Stimulated activated naive B cell treated with anti-CD40 and anti-IgM and Interleukin-4, amounts not matched to agents 10 μg/mL and 1 μg/mL and 100 μg/mL, for 72 hours (primary cell): Measurements from ENCODE around the gene LRRC2.

Experiments used
- ATAC-seq, 2 donors: fragments of 150-1000 bp; cut with Tn5 transposase; replicated peaks; 2 replicates each; pipeline ENCODE4 v1.10.0; 2021; ENCODE audit warnings: moderate library complexity in 1 of 2
- DNase-seq: peaks from one replicate; pipeline ENCODE4 v3.0.0; 2021
- H3K27ac Mint-ChIP-seq: one replicate; pipeline ENCODE4 v1.8.0; 2022; ENCODE audit warnings: mild to moderate bottlenecking, mixed read lengths
- H3K27me3 Mint-ChIP-seq, 2 donors: one replicate each; pipeline ENCODE4 v1.8.0; 2022; ENCODE audit warnings: mixed read lengths in 2 of 2
- H3K36me3 Mint-ChIP-seq, 2 donors: one replicate each; pipeline ENCODE4 v1.8.0; 2022; ENCODE audit warnings: mixed read lengths in 2 of 2, mild to moderate bottlenecking in 1 of 2
- H3K4me1 Mint-ChIP-seq, 2 donors: one replicate each; pipeline ENCODE4 v1.8.0; 2022; ENCODE audit warnings: mixed read lengths in 2 of 2, mild to moderate bottlenecking in 1 of 2
- H3K4me3 Mint-ChIP-seq, 2 donors: one replicate each; pipeline ENCODE4 v1.8.0; 2022; ENCODE audit warnings: mild to moderate bottlenecking in 2 of 2, mixed read lengths in 2 of 2, moderate library complexity in 1 of 2
- H3K9me3 Mint-ChIP-seq, 2 donors: one replicate each; pipeline ENCODE4 v1.8.0; 2022; ENCODE audit warnings: mixed read lengths in 2 of 2, mild to moderate bottlenecking in 1 of 2

The LRRC2 gene, protein sequence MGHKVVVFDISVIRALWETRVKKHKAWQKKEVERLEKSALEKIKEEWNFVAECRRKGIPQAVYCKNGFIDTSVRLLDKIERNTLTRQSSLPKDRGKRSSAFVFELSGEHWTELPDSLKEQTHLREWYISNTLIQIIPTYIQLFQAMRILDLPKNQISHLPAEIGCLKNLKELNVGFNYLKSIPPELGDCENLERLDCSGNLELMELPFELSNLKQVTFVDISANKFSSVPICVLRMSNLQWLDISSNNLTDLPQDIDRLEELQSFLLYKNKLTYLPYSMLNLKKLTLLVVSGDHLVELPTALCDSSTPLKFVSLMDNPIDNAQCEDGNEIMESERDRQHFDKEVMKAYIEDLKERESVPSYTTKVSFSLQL

DNA sequence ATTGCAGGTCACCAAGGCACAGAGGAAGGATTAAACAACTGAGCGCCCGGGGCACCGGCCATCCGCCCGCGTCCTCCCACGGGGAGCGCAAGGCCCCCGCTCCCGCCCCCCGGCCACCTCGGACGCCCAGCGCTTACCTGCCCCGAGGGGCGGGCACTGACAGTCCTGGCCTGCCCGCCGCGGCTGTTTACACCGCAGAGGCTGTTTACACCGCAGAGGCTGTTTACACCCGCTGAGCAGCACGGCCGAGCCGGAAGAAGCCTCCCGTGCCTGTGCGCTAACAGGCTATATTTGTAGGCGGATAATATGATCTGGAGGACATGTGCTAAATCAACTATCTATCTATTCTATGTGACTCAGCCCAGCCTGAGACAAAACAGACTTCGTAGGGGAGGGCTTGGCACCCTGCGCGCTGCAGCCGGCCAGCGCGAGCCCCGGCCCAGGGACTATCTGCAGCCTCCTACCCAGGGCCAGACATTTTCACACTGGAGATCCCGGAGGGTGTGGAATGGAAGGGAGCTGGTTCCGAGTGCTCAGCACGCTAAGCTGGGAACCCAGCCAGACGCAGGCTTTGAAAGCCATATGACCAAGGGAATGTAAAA is at the start of gene LRRC2:
Gene LRRC2 (minus strand): TSS at position 263 of the 602 bp plus-strand sequence. CDS start 14,711 bp downstream, outside the sequence.
- Mint-ChIP-seq H3K4me3 (peak within 1 kb of the TSS; percentile 69 to 76), H3K27me3 (peaks cover 42 to 54% of the 10 kb centered on the region in 2 donors), H3K9me3 (peaks cover 0 to 3% of the 10 kb centered on the region in 2 donors), H3K36me3 (peaks cover 0 to 6% of the 10 kb centered on the region in 2 donors), H3K4me1 (peaks cover 8 to 15% of the 10 kb centered on the region in 2 donors), H3K27ac (no peak within 1 kb of the TSS)
- peak; percentile 65 to 72 for ATAC-seq
- no peak for DNase-seq

DNA sequence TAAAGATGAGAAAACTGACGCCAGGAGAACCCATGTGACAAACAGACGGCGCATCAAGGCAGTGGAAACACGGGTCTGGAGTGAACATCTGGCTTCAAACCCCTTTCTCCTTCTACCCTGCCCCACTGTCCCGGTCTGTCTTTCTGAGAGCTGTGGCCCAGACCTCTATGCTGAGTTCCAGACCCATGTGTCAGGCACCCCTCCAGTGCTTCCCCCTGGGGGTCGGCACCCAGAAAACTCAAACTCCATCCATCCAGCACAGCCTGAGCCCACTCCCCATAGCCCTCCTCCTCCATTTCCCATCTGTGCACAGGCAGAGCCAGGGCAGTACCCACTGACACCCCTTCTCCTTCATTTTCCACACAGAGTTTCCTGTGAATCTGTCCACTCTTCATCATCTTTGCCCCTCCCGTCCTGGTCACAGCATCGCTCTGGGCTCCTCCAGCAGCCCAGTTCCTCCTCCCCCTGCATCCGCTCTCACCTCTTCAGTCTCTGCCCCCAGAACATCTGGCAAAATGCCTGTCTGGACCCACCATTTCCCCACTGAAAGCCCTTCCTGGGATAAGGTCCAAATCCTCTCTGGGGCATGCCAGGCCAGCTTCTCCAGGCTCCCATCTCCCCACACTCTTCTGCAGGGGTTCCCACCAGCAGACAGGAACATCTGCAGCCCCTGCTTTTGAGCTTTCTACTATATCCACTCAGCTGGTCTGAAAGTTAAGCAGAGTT is 49.1 kb upstream of the LRRC2 start:
- DNase-seq (no peak), ATAC-seq (no peak)
- no peak overlapping the region for H3K27ac Mint-ChIP-seq
- H3K4me3 Mint-ChIP-seq = no peak overlapping the region
- no peaks in the 10 kb centered on the region for H3K36me3 Mint-ChIP-seq
- no peaks in the 10 kb centered on the region for H3K9me3 Mint-ChIP-seq
- no peaks in the 10 kb centered on the region for H3K4me1 Mint-ChIP-seq
- H3K27me3 Mint-ChIP-seq = peaks cover 29 to 45% of the 10 kb centered on the region in 2 donors

DNA sequence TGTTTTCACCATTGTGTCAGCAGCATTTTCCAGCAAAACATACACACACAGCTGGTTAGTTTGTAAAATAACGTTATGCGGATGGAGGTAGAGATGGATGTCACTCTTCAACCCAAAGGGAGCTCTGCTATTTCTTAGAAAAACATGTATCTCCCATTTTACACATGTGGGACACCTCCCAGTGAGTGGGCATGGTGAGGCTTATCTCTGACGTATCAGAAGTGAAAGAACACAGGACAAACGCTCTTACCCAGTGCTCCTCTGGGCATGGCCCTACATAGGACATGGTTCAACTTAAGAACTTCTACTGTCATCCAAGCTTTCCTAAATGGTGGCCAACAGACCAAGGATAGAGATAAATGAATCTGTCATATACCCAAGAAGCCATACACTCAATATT is 48.3 kb upstream of the LRRC2 start:
- Mint-ChIP-seq H3K27ac (no peak overlapping the region), H3K36me3 (no peaks in the 10 kb centered on the region), H3K4me1 (no peaks in the 10 kb centered on the region), H3K4me3 (no peak overlapping the region), H3K27me3 (peaks cover 25 to 37% of the 10 kb centered on the region in 2 donors), H3K9me3 (no peaks in the 10 kb centered on the region)
- ATAC-seq = no peak
- no peak for DNase-seq

DNA sequence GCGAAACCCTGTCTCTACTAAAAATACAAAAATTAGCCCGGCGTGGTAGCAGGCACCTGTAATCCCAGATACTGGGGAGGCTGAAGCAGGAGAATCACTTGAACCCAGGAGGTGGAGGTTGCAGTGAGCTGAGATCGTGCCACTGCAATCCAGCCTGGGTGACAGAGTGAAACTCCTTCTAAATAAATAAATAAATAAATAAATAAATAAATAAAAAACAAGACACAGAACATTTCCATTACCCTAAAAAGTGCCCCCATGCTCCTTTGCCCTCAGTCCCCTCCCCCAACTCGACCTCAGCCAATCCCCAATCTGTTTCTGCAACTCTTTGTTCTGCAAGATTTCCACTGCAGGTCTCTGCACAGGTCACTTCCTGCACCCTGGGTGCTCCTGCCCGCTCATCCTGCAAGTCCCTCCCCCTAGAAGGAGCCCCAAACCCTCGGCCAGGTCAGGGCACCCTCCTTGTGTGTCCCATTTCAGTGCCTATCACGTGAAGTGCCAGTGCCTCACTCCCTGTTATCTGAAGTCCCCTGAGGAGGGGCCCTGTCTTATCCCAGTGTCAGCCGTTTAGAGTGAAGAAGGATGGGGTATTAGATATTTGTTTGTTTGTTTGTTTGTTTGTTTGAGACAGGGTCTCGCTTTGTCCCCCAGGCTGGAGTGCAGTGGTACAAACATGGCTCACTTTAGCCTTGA is 47.4 kb upstream of the LRRC2 start:
- ATAC-seq (no peak), DNase-seq (no peak)
- Mint-ChIP-seq H3K36me3 (no peaks in the 10 kb centered on the region), H3K27me3 (peaks cover 25 to 29% of the 10 kb centered on the region in 2 donors), H3K9me3 (no peaks in the 10 kb centered on the region), H3K4me1 (no peaks in the 10 kb centered on the region), H3K4me3 (no peak overlapping the region), H3K27ac (no peak overlapping the region)

DNA sequence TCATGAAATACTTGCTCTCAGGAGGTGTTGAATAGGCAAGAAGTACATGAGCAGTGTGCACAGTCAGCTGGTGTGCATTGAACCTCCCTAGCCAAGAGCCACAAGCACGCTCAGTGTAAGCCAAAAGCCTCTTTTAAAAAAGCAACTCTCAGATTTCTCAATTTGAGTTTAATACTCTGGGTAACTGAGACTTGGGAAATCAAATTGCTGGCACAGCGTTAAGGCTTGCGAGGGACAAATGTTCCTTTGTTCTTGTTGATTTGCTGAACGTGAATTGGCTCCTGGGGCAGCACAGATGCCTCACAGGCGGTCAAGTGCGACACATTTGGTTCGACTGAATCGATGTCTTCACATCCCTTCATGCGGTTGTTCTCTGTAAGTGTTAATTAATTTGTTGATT is 46.2 kb upstream of the LRRC2 start, which contains the start of gene FAM240A:
Gene FAM240A (plus strand): TSS at position 202 of the 400 bp plus-strand sequence. CDS start 159 bp downstream, at position 361.
- Mint-ChIP-seq H3K9me3 (no peaks in the 10 kb centered on the region), H3K4me1 (no peaks in the 10 kb centered on the region), H3K36me3 (no peaks in the 10 kb centered on the region), H3K27me3 (peaks cover 18 to 20% of the 10 kb centered on the region in 2 donors), H3K4me3 (no peak within 1 kb of the TSS), H3K27ac (no peak within 1 kb of the TSS)
- DNase-seq (no peak), ATAC-seq (no peak)

DNA sequence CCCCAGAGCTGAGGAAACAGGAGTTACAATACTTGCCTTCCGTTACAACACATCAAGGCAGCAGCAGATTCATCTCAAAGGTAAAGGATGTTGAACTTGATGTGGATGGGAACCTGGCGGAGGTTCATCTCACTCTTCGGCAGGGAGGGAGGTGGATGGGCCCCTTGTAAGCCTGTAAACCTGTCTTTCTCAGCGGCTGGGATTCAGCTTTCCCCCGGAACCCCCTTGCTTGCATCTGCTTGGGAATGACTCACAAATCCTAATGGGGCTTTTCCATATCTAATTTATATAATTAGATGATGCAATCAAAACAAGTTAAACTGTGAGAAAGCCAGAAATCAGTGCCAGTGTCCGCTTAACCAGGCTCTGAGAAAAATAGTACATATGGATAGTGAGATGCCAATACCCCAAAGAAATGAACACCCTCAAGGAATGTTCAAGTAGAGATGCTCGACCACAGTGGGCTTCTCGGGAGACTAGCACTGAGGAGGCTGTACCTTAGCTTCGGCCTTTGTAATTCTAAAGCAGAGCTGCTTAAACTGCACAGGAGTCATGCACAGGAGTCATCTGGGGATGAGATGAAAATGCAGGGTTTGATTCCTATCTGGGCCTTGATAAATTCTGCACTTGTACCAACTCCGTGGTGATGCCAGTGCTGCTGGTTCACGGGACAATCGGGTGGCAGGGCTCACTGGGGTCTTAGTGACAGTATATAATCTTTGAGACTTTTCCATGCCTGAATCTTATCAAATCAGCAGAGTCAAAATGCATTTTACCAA is 44.0 kb upstream of the LRRC2 start:
- DNase-seq = no peak
- H3K27me3 Mint-ChIP-seq = peaks cover 10 to 14% of the 10 kb centered on the region in 2 donors
- no peaks in the 10 kb centered on the region for H3K36me3 Mint-ChIP-seq
- no peaks in the 10 kb centered on the region for H3K4me1 Mint-ChIP-seq
- H3K9me3 Mint-ChIP-seq = no peaks in the 10 kb centered on the region
- H3K27ac Mint-ChIP-seq = no peak overlapping the region
- ATAC-seq = no peak
- H3K4me3 Mint-ChIP-seq = no peak overlapping the region

DNA sequence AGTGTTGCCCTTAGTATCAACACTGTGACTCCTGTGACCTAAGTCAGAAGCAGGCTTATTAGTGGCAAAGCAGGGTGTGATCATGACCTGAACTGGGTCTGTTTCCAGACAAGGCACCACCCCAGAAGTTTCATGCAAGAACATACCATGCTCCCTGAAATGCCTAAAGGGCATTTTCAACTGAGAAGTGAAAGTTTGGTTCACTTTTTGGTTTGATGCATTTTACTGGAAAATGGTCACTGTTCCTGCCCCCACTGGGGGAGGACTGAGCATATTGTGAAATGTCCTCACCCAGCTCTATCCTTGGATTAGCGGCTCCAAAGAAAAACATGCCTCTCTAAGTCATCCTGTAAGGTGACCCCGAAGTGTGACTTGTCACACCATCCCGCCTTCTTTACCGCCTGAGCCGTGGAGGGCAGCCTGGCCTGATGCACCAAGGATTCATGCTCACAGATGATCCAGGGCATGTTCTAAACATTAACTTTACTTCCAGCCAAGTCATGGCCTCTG is 43.2 kb upstream of the LRRC2 start:
- no peaks in the 10 kb centered on the region for H3K36me3 Mint-ChIP-seq
- no peak overlapping the region for H3K4me3 Mint-ChIP-seq
- no peak overlapping the region for H3K27ac Mint-ChIP-seq
- DNase-seq = no peak
- peaks cover 9 to 11% of the 10 kb centered on the region in 2 donors for H3K27me3 Mint-ChIP-seq
- no peaks in the 10 kb centered on the region for H3K4me1 Mint-ChIP-seq
- ATAC-seq = no peak
- no peaks in the 10 kb centered on the region for H3K9me3 Mint-ChIP-seq

DNA sequence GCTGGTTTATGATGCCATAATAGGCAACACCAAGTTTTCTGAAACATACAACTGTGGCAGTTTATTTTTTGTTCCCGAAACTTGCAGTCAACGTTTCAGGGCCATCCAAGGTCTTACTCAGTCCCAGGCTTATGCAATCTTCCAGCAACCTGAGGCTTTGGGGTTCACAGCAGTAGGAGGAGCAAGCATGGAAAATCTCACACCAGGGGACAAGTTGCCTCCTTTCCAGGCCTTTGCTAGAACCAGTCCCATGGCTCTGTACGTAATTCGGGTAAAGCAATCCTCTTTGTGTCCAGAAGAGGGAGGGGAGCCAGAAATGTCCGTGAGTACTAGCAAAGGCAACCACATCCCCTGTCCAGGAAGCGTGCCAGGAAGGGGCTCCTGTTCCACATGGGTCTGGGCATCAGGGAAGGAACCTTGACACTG is 41.5 kb upstream of the LRRC2 start:
- Mint-ChIP-seq H3K4me1 (no peaks in the 10 kb centered on the region), H3K9me3 (no peaks in the 10 kb centered on the region), H3K27ac (no peak overlapping the region), H3K4me3 (no peak overlapping the region), H3K27me3 (peaks cover 4 to 5% of the 10 kb centered on the region in 2 donors), H3K36me3 (no peaks in the 10 kb centered on the region)
- DNase-seq (no peak), ATAC-seq (no peak)

DNA sequence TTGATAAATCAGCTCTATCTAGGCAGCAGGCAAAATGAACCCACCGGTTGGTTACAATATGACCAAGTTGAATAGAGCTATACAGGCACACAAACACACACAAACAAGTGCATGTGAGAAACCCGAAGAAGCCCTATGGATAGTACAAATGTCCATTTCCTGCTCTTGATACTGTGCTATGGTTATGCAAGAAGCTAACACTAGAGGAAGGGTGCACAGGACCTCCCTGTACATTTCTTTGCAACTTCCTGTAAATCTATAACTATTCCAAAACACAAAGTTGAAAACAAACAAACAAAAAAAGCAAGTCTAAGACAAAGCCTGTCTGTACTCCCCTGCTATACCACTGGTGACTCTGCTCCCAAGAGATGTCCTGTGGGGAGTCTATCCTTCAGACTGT is 38.0 kb upstream of the LRRC2 start:
- Mint-ChIP-seq H3K36me3 (no peaks in the 10 kb centered on the region), H3K9me3 (no peaks in the 10 kb centered on the region), H3K4me1 (no peaks in the 10 kb centered on the region), H3K4me3 (no peak overlapping the region), H3K27me3 (no peaks in the 10 kb centered on the region), H3K27ac (no peak overlapping the region)
- DNase-seq (no peak), ATAC-seq (no peak)

DNA sequence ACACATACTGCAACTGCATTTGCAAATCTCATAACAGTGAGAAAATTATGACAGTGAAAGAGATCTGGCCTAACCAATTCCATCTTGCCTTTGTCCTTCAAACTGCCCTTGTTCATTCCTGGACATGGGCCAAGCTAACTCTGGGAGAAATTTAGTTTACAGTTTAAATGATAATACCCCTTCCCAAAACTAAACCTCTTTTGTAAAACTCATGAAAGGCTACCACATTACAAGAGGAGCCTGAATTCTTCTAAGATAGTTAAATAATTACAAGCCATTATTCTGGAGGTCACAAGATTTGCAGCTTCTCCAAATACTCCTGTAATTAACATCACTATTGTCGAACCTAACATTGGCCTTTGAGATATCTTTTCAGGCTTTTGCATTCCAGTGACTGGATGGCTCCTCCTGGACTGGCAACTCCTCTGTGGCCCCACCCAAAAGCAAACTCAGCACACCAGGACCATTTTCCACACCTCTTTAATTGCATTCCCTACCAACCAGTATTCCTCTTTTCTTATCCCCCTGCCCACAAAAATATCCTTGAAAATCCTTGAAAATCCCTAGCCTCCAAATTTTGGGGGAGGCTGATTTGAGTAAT is 37.4 kb upstream of the LRRC2 start:
- Mint-ChIP-seq H3K9me3 (no peaks in the 10 kb centered on the region), H3K27ac (no peak overlapping the region), H3K4me3 (no peak overlapping the region), H3K36me3 (no peaks in the 10 kb centered on the region), H3K27me3 (no peaks in the 10 kb centered on the region), H3K4me1 (no peaks in the 10 kb centered on the region)
- ATAC-seq = no peak
- no peak for DNase-seq

DNA sequence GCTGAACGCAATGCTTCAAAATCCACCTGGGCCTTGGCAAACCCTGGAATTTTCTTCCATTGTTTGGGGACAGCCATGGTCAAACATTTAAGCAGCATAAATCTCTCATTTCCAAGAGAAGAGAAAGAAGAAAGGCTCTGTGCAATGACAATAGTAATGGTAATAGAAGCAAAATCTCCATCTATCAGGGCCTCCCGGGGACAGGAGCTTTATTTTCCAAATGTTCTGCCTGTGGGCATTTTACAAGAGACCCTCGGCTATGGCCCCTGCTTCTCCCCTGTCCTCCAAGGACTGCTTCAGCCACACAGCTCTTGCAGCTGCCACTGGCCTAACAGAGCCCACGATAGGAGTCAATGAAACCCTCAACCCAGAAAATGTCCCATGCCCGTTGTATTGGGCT is 33.5 kb upstream of the LRRC2 start:
- no peaks in the 10 kb centered on the region for H3K36me3 Mint-ChIP-seq
- H3K27ac Mint-ChIP-seq = no peak overlapping the region
- H3K4me1 Mint-ChIP-seq = no peaks in the 10 kb centered on the region
- no peaks in the 10 kb centered on the region for H3K9me3 Mint-ChIP-seq
- DNase-seq (no peak), ATAC-seq (no peak)
- no peaks in the 10 kb centered on the region for H3K27me3 Mint-ChIP-seq
- no peak overlapping the region for H3K4me3 Mint-ChIP-seq

DNA sequence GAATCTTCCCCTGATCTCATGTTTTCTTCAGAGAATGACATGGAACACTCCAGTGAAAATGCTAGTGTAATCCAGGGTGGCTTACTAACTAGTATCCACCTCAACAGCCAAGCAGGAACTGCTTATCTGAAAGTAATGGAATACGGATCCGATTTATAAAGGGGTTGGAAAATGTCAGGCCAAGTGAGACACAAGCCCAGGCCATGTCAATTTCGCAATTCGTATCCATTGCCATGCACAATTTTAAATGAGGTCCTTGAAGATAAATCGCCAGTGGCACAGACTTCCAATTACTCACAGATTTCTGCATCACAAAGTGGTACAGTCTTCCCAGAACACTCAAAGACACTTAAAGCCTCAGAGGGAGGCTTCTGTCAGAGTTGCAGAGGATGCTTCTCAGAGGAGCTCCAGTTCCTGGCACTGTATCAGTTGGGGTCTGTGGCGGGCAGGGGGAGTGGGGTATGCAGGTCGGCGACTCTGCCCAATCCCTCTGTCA is 29.8 kb upstream of the LRRC2 start:
- ATAC-seq (no peak), DNase-seq (no peak)
- Mint-ChIP-seq H3K27ac (no peak overlapping the region), H3K36me3 (no peaks in the 10 kb centered on the region), H3K4me1 (no peaks in the 10 kb centered on the region), H3K4me3 (no peak overlapping the region), H3K9me3 (peaks cover 0 to 2% of the 10 kb centered on the region in 2 donors), H3K27me3 (peaks cover 0 to 6% of the 10 kb centered on the region in 2 donors)

DNA sequence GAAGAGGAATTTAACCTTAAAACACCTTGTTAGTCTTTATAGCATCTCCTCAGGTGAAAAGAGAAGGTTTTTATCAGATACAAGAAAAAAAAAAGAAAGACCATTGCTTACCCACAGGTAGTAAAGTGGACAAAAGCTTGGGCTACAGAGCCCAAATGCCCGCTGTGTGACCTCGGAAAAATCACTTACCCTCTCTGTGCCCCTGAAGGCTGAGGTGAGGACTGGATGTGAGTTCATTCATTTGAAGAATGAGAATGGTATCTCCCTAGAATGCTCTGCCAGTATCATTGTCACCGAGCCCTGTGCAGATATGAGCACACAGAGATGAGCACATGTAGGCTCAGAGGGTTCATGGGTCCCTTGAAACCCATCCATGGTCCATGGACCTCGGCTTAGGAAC is 28.6 kb upstream of the LRRC2 start:
- no peak overlapping the region for H3K4me3 Mint-ChIP-seq
- peaks cover 0 to 10% of the 10 kb centered on the region in 2 donors for H3K27me3 Mint-ChIP-seq
- peaks cover 0 to 2% of the 10 kb centered on the region in 2 donors for H3K9me3 Mint-ChIP-seq
- DNase-seq (no peak), ATAC-seq (no peak)
- H3K4me1 Mint-ChIP-seq = no peaks in the 10 kb centered on the region
- no peaks in the 10 kb centered on the region for H3K36me3 Mint-ChIP-seq
- no peak overlapping the region for H3K27ac Mint-ChIP-seq
